ENCODE results near the gene STAM.
A peak's percentile ranks its signal among the peaks of the same experiment; 100 is the strongest.

STAM gene

GRCh38 chr10:17607603-17608332, 36.2 kb upstream of the STAM start:
- no peak overlapping the region for H3K4me3 ChIP-seq (ENCODE audit: low read depth, low read length)
- TF ChIP-seq, protein P1, sequence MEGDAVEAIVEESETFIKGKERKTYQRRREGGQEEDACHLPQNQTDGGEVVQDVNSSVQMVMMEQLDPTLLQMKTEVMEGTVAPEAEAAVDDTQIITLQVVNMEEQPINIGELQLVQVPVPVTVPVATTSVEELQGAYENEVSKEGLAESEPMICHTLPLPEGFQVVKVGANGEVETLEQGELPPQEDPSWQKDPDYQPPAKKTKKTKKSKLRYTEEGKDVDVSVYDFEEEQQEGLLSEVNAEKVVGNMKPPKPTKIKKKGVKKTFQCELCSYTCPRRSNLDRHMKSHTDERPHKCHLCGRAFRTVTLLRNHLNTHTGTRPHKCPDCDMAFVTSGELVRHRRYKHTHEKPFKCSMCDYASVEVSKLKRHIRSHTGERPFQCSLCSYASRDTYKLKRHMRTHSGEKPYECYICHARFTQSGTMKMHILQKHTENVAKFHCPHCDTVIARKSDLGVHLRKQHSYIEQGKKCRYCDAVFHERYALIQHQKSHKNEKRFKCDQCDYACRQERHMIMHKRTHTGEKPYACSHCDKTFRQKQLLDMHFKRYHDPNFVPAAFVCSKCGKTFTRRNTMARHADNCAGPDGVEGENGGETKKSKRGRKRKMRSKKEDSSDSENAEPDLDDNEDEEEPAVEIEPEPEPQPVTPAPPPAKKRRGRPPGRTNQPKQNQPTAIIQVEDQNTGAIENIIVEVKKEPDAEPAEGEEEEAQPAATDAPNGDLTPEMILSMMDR (IDR thresholded peaks at IDR 0.05; ENCODE audit: borderline replicate concordance, insufficient read depth, low read depth, low read length): peak; percentile 66

DNA sequence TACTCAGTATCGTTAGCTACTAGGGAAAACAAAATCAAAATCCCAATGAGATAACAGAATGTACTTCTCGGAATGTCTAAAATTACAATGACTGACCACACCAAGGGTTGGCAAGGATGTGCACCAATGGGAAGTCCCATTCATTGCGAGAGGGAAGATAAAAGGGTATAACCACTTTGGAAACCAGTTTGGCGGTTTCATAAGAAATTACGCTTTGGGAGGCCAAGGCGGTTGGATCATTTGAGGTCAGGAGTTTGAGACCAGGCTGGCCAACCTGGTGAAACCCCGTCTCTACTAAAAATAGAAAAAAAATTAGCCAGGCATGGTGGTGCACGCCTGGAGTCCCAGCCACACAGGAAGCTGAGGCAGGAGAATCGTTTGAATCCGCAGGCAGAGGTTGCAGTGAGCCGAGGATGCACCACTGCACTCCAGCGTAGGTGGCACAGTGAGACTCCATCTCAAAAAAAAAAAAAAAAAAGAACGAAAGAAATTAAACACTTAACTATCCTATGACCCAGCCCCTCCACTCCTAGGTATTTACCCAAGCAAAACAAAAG, 34.4 kb upstream of the STAM start:
- H3K4me3 ChIP-seq (ENCODE audit: low read depth, low read length): no peak overlapping the region
- TF ChIP-seq, protein P1 (IDR thresholded peaks at IDR 0.05; ENCODE audit: borderline replicate concordance, insufficient read depth, low read depth, low read length): no peak

- TF ChIP-seq, protein P1 (IDR thresholded peaks at IDR 0.05; ENCODE audit: borderline replicate concordance, insufficient read depth, low read depth, low read length): no peak
- H3K4me3 ChIP-seq (ENCODE audit: low read depth, low read length): peak overlapping the region; percentile 61
Measured at GRCh38 chr10:17616403-17617030, 27.4 kb upstream of the STAM start.

GRCh38 chr10:17617031-17617911, 26.7 kb upstream of the STAM start, which contains the start of gene HACD1:
Gene HACD1 (minus strand): TSS chr10:17617374. CDS start chr10:17617339, 35 bp downstream.
- TF ChIP-seq, protein P1 (IDR thresholded peaks at IDR 0.05; ENCODE audit: borderline replicate concordance, insufficient read depth, low read depth, low read length): no peak
- H3K4me3 ChIP-seq (ENCODE audit: low read depth, low read length): peak within 1 kb of the TSS; percentile 61

DNA sequence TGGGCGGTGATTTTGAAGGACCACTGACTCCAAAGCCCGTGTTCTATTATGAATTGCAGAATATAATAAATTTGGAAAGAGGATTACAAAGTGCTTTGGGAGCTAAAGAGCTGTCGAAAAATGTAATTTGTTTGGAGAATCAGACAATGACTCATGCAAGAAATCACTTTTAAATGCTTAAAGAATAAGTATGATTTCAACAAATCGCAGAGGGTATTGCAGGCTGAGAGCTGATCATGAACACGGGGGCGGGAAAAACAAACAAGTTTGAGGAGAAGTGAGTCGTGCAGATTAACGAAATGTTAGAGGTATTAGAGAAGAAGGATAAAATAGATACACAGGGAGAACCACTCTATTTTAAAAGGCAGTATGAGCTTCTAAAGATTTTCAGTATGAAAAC, 21.9 kb upstream of the STAM start:
- TF ChIP-seq, protein P1 (IDR thresholded peaks at IDR 0.05; ENCODE audit: borderline replicate concordance, insufficient read depth, low read depth, low read length): no peak
- H3K4me3 ChIP-seq (ENCODE audit: low read depth, low read length): no peak overlapping the region

- no peak overlapping the region for H3K4me3 ChIP-seq (ENCODE audit: low read depth, low read length)
- TF ChIP-seq, protein P1 (IDR thresholded peaks at IDR 0.05; ENCODE audit: borderline replicate concordance, insufficient read depth, low read depth, low read length): no peak
Measured at GRCh38 chr10:17624996-17625395, 19.0 kb upstream of the STAM start.
